ENCODE data around the gene SLC16A7.

Gene SLC16A7

DNA sequence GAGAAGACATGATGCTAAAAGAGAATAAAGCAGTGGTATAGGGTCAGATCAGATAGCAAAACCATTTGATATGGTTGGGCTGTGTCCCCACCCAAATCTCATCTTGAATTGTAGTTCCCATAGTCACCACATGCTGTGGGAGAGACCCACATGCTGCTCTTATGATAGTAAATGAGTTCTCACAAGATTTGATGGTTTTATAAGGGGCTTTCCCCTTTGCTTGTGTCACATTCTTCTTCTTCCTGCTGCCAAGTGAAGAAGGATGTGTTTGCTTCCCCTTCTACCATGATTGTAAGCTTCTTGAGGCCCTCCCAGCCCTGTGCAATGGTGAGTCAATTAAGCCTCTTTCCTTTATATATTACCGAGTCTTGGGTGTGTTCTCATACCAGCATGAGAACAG lies 49.4 kb downstream of the SLC16A7 start:
- peaks cover 34% of the 10 kb centered on the region for H3K36me3 ChIP-seq (ENCODE audit: insufficient read depth, low read length)
- H3K79me2 ChIP-seq (ENCODE audit: insufficient read depth, low read length): no peaks in the 10 kb centered on the region; the same call in 1 of the 2 replicates
- H3K27ac ChIP-seq (ENCODE audit: low read depth, low read length, poor library complexity, severe bottlenecking): no peak overlapping the region
- H3K4me1 ChIP-seq (ENCODE audit: insufficient read depth, low read length, severe bottlenecking): no peaks in the 10 kb centered on the region
- no peak for TF ChIP-seq EZH2 (IDR thresholded peaks at IDR 0.05; ENCODE audit: borderline replicate concordance, low read length)
- TF ChIP-seq, protein P1, sequence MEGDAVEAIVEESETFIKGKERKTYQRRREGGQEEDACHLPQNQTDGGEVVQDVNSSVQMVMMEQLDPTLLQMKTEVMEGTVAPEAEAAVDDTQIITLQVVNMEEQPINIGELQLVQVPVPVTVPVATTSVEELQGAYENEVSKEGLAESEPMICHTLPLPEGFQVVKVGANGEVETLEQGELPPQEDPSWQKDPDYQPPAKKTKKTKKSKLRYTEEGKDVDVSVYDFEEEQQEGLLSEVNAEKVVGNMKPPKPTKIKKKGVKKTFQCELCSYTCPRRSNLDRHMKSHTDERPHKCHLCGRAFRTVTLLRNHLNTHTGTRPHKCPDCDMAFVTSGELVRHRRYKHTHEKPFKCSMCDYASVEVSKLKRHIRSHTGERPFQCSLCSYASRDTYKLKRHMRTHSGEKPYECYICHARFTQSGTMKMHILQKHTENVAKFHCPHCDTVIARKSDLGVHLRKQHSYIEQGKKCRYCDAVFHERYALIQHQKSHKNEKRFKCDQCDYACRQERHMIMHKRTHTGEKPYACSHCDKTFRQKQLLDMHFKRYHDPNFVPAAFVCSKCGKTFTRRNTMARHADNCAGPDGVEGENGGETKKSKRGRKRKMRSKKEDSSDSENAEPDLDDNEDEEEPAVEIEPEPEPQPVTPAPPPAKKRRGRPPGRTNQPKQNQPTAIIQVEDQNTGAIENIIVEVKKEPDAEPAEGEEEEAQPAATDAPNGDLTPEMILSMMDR (IDR thresholded peaks at IDR 0.05; ENCODE audit: low read length): no peak
- no peaks in the 10 kb centered on the region for H3K9me2 ChIP-seq (ENCODE audit: low read depth, low read length)
- H3K4me2 ChIP-seq (ENCODE audit: low read length): no peak overlapping the region
- no peaks in the 10 kb centered on the region for H3K27me3 ChIP-seq (ENCODE audit: insufficient read depth, low read length)
- no peak overlapping the region for H3K9ac ChIP-seq (ENCODE audit: low read length)
- no peaks in the 10 kb centered on the region for H3F3A ChIP-seq (ENCODE audit: insufficient read depth, low read length)
- H3K9me3 ChIP-seq (ENCODE audit: low read length): no peaks in the 10 kb centered on the region; the same call in none of the 2 replicates
- H3K4me3 ChIP-seq (ENCODE audit: low read depth, low read length, poor library complexity, severe bottlenecking): no peak overlapping the region
- no peaks in the 10 kb centered on the region for H4K20me1 ChIP-seq (ENCODE audit: insufficient read depth, low read length)
- H2AFZ ChIP-seq (ENCODE audit: low read length): no peak overlapping the region

DNA sequence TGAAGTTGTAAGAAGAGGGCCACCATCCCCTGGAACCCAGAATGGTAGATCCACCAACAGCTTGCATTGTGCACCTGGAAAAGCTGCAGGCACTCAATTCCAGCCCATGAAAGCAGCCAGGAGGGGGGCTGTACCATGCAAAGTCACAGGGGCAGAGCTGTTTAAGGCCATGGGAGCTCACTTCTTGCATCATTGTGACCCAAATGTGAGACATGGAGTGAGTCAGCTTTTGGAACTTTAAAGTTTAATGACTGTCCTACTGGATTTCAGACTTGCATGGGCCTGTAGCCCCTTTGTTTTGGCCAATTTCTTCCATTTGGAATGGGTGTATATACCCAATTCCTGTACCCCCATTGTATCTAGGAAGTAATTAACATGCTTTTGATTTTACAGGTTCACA lies 50.8 kb downstream of the SLC16A7 start:
- Histone ChIP-seq H3K4me1 (ENCODE audit: insufficient read depth, low read length, severe bottlenecking) (no peaks in the 10 kb centered on the region), H3K9me2 (ENCODE audit: low read depth, low read length) (no peaks in the 10 kb centered on the region), H3K79me2 (ENCODE audit: insufficient read depth, low read length) (no peaks in the 10 kb centered on the region; the same call in 1 of the 2 replicates), H3K27ac (ENCODE audit: low read depth, low read length, poor library complexity, severe bottlenecking) (no peak overlapping the region), H3K4me3 (ENCODE audit: low read depth, low read length, poor library complexity, severe bottlenecking) (no peak overlapping the region), H3K27me3 (ENCODE audit: insufficient read depth, low read length) (no peaks in the 10 kb centered on the region), H2AFZ (ENCODE audit: low read length) (no peak overlapping the region), H3K4me2 (ENCODE audit: low read length) (no peak overlapping the region), H3F3A (ENCODE audit: insufficient read depth, low read length) (no peaks in the 10 kb centered on the region), H4K20me1 (ENCODE audit: insufficient read depth, low read length) (no peaks in the 10 kb centered on the region), H3K9me3 (ENCODE audit: low read length) (no peaks in the 10 kb centered on the region; the same call in none of the 2 replicates), H3K36me3 (ENCODE audit: insufficient read depth, low read length) (peaks cover 34% of the 10 kb centered on the region), H3K9ac (ENCODE audit: low read length) (no peak overlapping the region)
- TF ChIP-seq, protein P1 (IDR thresholded peaks at IDR 0.05; ENCODE audit: low read length): no peak
- no peak for TF ChIP-seq EZH2 (IDR thresholded peaks at IDR 0.05; ENCODE audit: borderline replicate concordance, low read length)

DNA sequence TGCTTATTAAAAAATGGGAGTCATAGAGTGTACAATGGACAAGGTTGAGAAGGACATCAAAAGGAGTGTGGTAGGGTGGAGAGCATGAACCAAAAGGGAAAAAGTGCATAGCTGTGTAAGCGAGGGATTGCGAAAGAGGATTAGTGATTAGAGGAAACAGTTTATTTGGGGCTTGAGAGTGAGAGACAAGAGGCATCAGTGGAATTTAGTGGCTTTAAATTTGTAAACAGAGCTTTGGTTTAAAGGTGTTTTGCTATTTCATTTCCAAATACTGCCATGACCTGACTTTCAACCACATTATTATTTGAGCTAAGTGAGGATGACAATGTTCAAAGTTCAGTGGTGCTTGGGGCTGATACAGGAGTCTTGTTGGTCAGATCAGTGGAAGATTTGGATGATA lies 53.4 kb downstream of the SLC16A7 start:
- no peaks in the 10 kb centered on the region for H3K27me3 ChIP-seq (ENCODE audit: insufficient read depth, low read length)
- no peak overlapping the region for H3K4me2 ChIP-seq (ENCODE audit: low read length)
- H3F3A ChIP-seq (ENCODE audit: insufficient read depth, low read length): no peaks in the 10 kb centered on the region
- no peaks in the 10 kb centered on the region; the same call in 1 of the 2 replicates for H3K9me3 ChIP-seq (ENCODE audit: low read length)
- no peaks in the 10 kb centered on the region for H3K9me2 ChIP-seq (ENCODE audit: low read depth, low read length)
- no peak overlapping the region for H3K9ac ChIP-seq (ENCODE audit: low read length)
- H4K20me1 ChIP-seq (ENCODE audit: insufficient read depth, low read length): no peaks in the 10 kb centered on the region
- no peak overlapping the region for H3K4me3 ChIP-seq (ENCODE audit: low read depth, low read length, poor library complexity, severe bottlenecking)
- H2AFZ ChIP-seq (ENCODE audit: low read length): no peak overlapping the region
- H3K36me3 ChIP-seq (ENCODE audit: insufficient read depth, low read length): peaks cover 15% of the 10 kb centered on the region
- no peak overlapping the region for H3K27ac ChIP-seq (ENCODE audit: low read depth, low read length, poor library complexity, severe bottlenecking)
- H3K79me2 ChIP-seq (ENCODE audit: insufficient read depth, low read length): no peaks in the 10 kb centered on the region
- no peaks in the 10 kb centered on the region for H3K4me1 ChIP-seq (ENCODE audit: insufficient read depth, low read length, severe bottlenecking)
- TF ChIP-seq, protein P1 (IDR thresholded peaks at IDR 0.05; ENCODE audit: low read length): no peak
